ENCODE data around the gene ORMDL3. TPM values are rescaled to one million over a fixed set of nuclear protein-coding genes. Genes with fewer than 3 reads are reported as not detected.

Gene ORMDL3
- total and polyA plus RNA-seq, 4 donors: 38.6 to 76.7 (median 63.9) TPM

DNA sequence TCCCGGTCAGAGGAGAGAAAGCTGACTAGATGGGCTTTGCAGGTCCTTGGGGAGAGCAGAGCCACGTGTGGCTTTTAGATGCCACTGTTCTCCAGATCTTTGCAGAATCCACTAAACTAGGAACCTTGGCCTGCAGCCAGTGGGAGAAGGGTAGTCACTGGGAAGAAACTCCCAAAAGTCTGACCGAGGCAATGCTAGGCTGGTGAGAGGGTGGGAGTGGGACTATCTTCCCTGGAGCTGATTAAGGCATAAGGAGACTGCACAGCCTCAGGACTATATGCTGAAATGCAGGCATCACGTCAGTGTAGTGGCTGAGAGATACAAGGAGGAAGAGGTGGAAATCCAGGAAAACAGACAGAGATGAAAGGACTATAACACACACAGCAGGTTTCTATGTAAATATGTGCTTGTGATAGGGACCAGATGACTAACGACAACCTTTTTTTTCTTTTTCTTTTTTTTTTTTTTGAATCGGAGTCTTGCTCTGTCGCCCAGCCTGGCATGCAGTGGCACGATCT lies 33.2 kb upstream of the ORMDL3 start:
- Histone ChIP-seq H3K9ac (ENCODE audit: insufficient read depth in 1 of 2, low read length in 2 of 2) (no peak overlapping the region), H3K4me1 (ENCODE audit: control insufficient read depth in 5 of 5, insufficient read depth in 5 of 5, low read length in 5 of 5) (peaks cover 0 to 3% (median 0%) of the 10 kb centered on the region in 5 donors), H3K4me3 (no peak overlapping the region), H3K36me3 (ENCODE audit: control insufficient read depth in 4 of 4, insufficient read depth in 4 of 4, low read length in 4 of 4) (no peaks in the 10 kb centered on the region), H3K27ac (ENCODE audit: low read depth in 1 of 2, low read length in 1 of 2) (no peak overlapping the region), H3K27me3 (ENCODE audit: control insufficient read depth in 3 of 3, insufficient read depth in 3 of 3, low read length in 2 of 3) (no peaks in the 10 kb centered on the region), H3K9me3 (ENCODE audit: control insufficient read depth in 4 of 4, insufficient read depth in 3 of 4, low read length in 3 of 4) (no peaks in the 10 kb centered on the region)
- ATAC-seq (ENCODE audit: insufficient read depth, low FRiP score): no peak
- WGBS, 2 donors: 78 to 87% methylated on average over 8 of the region's 8 CpGs
- TF ChIP-seq CTCF (IDR thresholded peaks at IDR 0.05; ENCODE audit: control extremely low read depth, extremely low read depth): no peak
- DNase-seq: no peak

- no peak overlapping the region for H3K4me3 ChIP-seq
- 81% methylated on average over 4 of the region's 4 CpGs for WGBS, 2 donors
- no peak for ATAC-seq (ENCODE audit: insufficient read depth, low FRiP score)
Measured at GRCh38 chr17:39955726-39956225, 28.4 kb upstream of the ORMDL3 start.

GRCh38 chr17:39954876-39955275 lies 27.5 kb upstream of the ORMDL3 start:
- no peaks in the 10 kb centered on the region for H3K9me3 ChIP-seq (ENCODE audit: control insufficient read depth in 4 of 4, insufficient read depth in 3 of 4, low read length in 3 of 4)
- H3K27ac ChIP-seq (ENCODE audit: low read depth in 1 of 2, low read length in 1 of 2): no peak overlapping the region
- no peak for TF ChIP-seq CTCF (IDR thresholded peaks at IDR 0.05; ENCODE audit: control extremely low read depth, extremely low read depth)
- H3K4me1 ChIP-seq (ENCODE audit: control insufficient read depth in 5 of 5, insufficient read depth in 5 of 5, low read length in 5 of 5): peaks cover 0 to 11% (median 0%) of the 10 kb centered on the region in 5 donors
- WGBS, 2 donors: 68 to 72% methylated on average over 4 of the region's 4 CpGs
- DNase-seq (no peak), ATAC-seq (ENCODE audit: insufficient read depth, low FRiP score) (no peak)
- no peak overlapping the region for H3K4me3 ChIP-seq
- no peaks in the 10 kb centered on the region for H3K36me3 ChIP-seq (ENCODE audit: control insufficient read depth in 4 of 4, insufficient read depth in 4 of 4, low read length in 4 of 4)
- H3K9ac ChIP-seq (ENCODE audit: insufficient read depth in 1 of 2, low read length in 2 of 2): no peak overlapping the region
- no peaks in the 10 kb centered on the region for H3K27me3 ChIP-seq (ENCODE audit: control insufficient read depth in 3 of 3, insufficient read depth in 3 of 3, low read length in 2 of 3)

More at GRCh38 chr17:39955726-39956225, 28.4 kb upstream of the ORMDL3 start:
- H3K27ac ChIP-seq (ENCODE audit: low read depth in 1 of 2, low read length in 1 of 2): no peak overlapping the region
- DNase-seq: no peak
- no peak overlapping the region for H3K9ac ChIP-seq (ENCODE audit: insufficient read depth in 1 of 2, low read length in 2 of 2)
- no peaks in the 10 kb centered on the region for H3K9me3 ChIP-seq (ENCODE audit: control insufficient read depth in 4 of 4, insufficient read depth in 3 of 4, low read length in 3 of 4)
- no peaks in the 10 kb centered on the region for H3K36me3 ChIP-seq (ENCODE audit: control insufficient read depth in 4 of 4, insufficient read depth in 4 of 4, low read length in 4 of 4)
- no peak for TF ChIP-seq CTCF (IDR thresholded peaks at IDR 0.05; ENCODE audit: control extremely low read depth, extremely low read depth)
- H3K4me1 ChIP-seq (ENCODE audit: control insufficient read depth in 5 of 5, insufficient read depth in 5 of 5, low read length in 5 of 5): peaks cover 0 to 11% (median 0%) of the 10 kb centered on the region in 5 donors
- no peaks in the 10 kb centered on the region for H3K27me3 ChIP-seq (ENCODE audit: control insufficient read depth in 3 of 3, insufficient read depth in 3 of 3, low read length in 2 of 3)

GRCh38 chr17:39953471-39953888 lies 26.1 kb upstream of the ORMDL3 start:
- no peak for ATAC-seq (ENCODE audit: insufficient read depth, low FRiP score)
- peak overlapping the region; percentile 52 to 77 for H3K27ac ChIP-seq (ENCODE audit: low read depth in 1 of 2, low read length in 1 of 2)
- no peaks in the 10 kb centered on the region for H3K36me3 ChIP-seq (ENCODE audit: control insufficient read depth in 4 of 4, insufficient read depth in 4 of 4, low read length in 4 of 4)
- no peak for DNase-seq
- H3K27me3 ChIP-seq (ENCODE audit: control insufficient read depth in 3 of 3, insufficient read depth in 3 of 3, low read length in 2 of 3): no peaks in the 10 kb centered on the region
- WGBS, 2 donors: 46 to 55% methylated on average over 6 to 9 of the region's 9 CpGs
- H3K4me3 ChIP-seq: peak overlapping the region; percentile 5
- peaks cover 0 to 18% (median 0%) of the 10 kb centered on the region in 5 donors for H3K4me1 ChIP-seq (ENCODE audit: control insufficient read depth in 5 of 5, insufficient read depth in 5 of 5, low read length in 5 of 5)
- H3K9me3 ChIP-seq (ENCODE audit: control insufficient read depth in 4 of 4, insufficient read depth in 3 of 4, low read length in 3 of 4): no peaks in the 10 kb centered on the region
- TF ChIP-seq CTCF (IDR thresholded peaks at IDR 0.05; ENCODE audit: control extremely low read depth, extremely low read depth): no peak
- peak overlapping the region in 1 of 2 donors; percentile 39 for H3K9ac ChIP-seq (ENCODE audit: insufficient read depth in 1 of 2, low read length in 2 of 2)

Measured in lung (tissue), 12 donors.